HepG2 (cell line): Measurements from ENCODE around the gene CSNK1D. TPM values are rescaled to one million over a fixed set of nuclear protein-coding genes. Genes with fewer than 3 reads are reported as not detected.

Source experiments
- AGO2 ChIP-seq: fragments of 200-400 bp; formaldehyde crosslinking; optimal IDR thresholded peaks from 2 replicates; pipeline ENCODE3; 2017; ENCODE audit warnings: mild to moderate bottlenecking, low read depth, low read length, moderate library complexity
- ARNT ChIP-seq: fragments of 450-650 bp; IDR thresholded peaks from 2 replicates; pipeline ENCODE4 v1.6.1; 2017
- MZF1 ChIP-seq: sonication (generic); formaldehyde crosslinking; IDR thresholded peaks from 2 replicates; pipeline ENCODE4 v1.8.1; 2023; ENCODE audit warnings: mild to moderate bottlenecking, missing genetic modification reagents, borderline replicate concordance
- NR2F1 ChIP-seq, 2 experiments: fragments of 450-650 bp in 1 of 2; formaldehyde crosslinking in 1 of 2; IDR thresholded peaks; 2 replicates each; pipeline versions ENCODE4 v1.5.0 to v1.6.1; 2016 to 2020; ENCODE audit warnings: mild to moderate bottlenecking in 1 of 2, missing compliant biosample characterization in 1 of 2, missing genetic modification reagents in 1 of 2, moderate library complexity in 1 of 2
- PCBP2 ChIP-seq: fragments of 200-400 bp; formaldehyde crosslinking; optimal IDR thresholded peaks from 2 replicates; pipeline ENCODE3; 2018; ENCODE audit warnings: low read length, low read depth; ENCODE audit not compliant: poor library complexity, severe bottlenecking
- POGZ ChIP-seq: sonication (generic); formaldehyde crosslinking; IDR thresholded peaks from 2 replicates; pipeline ENCODE4 v1.4.0; 2020; ENCODE audit warnings: mild to moderate bottlenecking, missing genetic modification reagents
- SIX4 ChIP-seq: sonication (generic); formaldehyde crosslinking; IDR thresholded peaks from 2 replicates; pipeline ENCODE4 v1.4.0; 2020; ENCODE audit warnings: missing genetic modification reagents
- SPEN ChIP-seq: sonication (generic); formaldehyde crosslinking; IDR thresholded peaks from 2 replicates; pipeline ENCODE4 v1.5.1; 2020; ENCODE audit warnings: low read depth, mild to moderate bottlenecking, missing genetic modification reagents
- SSRP1 ChIP-seq: IDR thresholded peaks from 2 replicates; pipeline ENCODE4 v1.6.1; 2016; ENCODE audit warnings: control low read depth
- ZNF430 ChIP-seq: sonication (generic); formaldehyde crosslinking; IDR thresholded peaks from 2 replicates; pipeline ENCODE4 v1.9.0; 2021; ENCODE audit warnings: mild to moderate bottlenecking, missing genetic modification reagents
- polyA plus RNA-seq, 8 experiments: library from polyadenylated mRNA; depleted of rRNA in 3 of 8; stranded (reverse) in 7 of 8; unstranded in 1 of 8; fragments of >200 nt; fragmentation: Illumina TruSeq in 4 of 8; extraction: Trizol in 4 of 8; gene quantifications; 2 replicates each; pipeline versions ENCODE4 v1.2.1 to v1.2.3, GENCODE V29; 2011 to 2016; ENCODE audit warnings: low read depth in 4 of 8, missing spikeins in 1 of 8, mixed read lengths in 1 of 8; ENCODE audit not compliant: insufficient read depth in 1 of 8
- total RNA-seq, 5 experiments: library from RNA; depleted of rRNA; stranded (reverse); fragments of >200 nt; fragmentation: Illumina TruSeq; extraction: Trizol; gene quantifications; 2 replicates each; pipeline ENCODE4 v1.2.3, GENCODE V29; 2016; ENCODE audit warnings: low read depth in 1 of 5
- TF ChIP-seq, protein P1 (sequence below): sonication (generic); formaldehyde crosslinking; IDR thresholded peaks from 2 replicates; pipeline ENCODE4 v1.4.0; 2020; ENCODE audit warnings: missing genetic modification reagents, borderline replicate concordance
- TF ChIP-seq, protein P2 (sequence below): fragments of 450-650 bp; IDR thresholded peaks from 2 replicates; pipeline ENCODE4 v1.6.1; 2016
- TF ChIP-seq, protein P3 (sequence below): sonication (generic); formaldehyde crosslinking; IDR thresholded peaks from 2 replicates; pipeline ENCODE4 v1.9.0; 2022; ENCODE audit warnings: missing genetic modification reagents, mild to moderate bottlenecking, borderline replicate concordance
- TF ChIP-seq, protein P4 (sequence below): sonication (generic); formaldehyde crosslinking; conservative IDR thresholded peaks from 2 replicates; pipeline ENCODE4 v1.4.0; 2020; ENCODE audit warnings: missing genetic modification reagents
- TF ChIP-seq, protein P5 (sequence below): sonication (generic); formaldehyde crosslinking; IDR thresholded peaks from 2 replicates; pipeline ENCODE4 v1.5.0; 2020; ENCODE audit warnings: missing genetic modification reagents, mild to moderate bottlenecking, borderline replicate concordance

Gene CSNK1D
- total and polyA plus RNA-seq, 2 of the 13 experiments (the other 11 are each of a cell fraction or from before 2014, with no cell fraction given) = 31.5 to 128 TPM

DNA sequence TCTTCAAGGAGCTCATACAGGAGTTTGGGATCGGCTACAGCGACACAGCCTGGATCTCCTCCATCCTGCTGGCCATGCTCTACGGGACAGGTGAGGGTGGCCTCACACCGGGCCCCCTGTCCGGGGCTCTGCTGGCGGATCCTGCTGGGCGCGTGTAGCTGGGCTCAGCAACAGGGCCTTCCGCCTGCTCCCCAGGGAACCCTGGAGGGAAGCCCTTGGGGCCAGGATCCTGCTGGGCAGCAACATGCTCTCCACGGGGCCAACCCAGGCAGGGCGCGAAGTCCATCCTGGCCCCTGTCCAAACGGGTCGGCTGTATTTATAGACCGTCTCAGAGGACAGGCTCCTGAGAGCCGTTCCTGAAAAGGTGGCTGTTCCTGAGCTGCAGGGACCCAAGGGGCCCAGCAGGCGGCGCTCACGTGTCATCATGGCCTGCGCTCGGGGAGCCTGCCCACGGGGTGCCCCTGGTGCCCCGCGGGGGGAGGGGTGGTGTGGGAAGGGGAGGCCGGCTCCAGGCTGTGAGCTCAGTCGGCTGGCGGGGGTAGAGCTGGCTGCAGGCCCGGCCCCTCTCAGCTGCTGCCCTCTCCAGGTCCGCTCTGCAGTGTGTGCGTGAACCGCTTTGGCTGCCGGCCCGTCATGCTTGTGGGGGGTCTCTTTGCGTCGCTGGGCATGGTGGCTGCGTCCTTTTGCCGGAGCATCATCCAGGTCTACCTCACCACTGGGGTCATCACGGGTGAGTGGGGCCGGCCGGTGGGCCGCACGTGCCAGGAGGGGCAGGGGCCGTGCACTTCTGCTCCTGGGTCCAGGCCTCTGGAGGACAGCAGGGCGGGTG lies 37.1 kb downstream of the CSNK1D start (continued):
- TF ChIP-seq POGZ (peak; percentile 52; the same call in 1 of the 2 replicates), PCBP2 (no peak), MZF1 (CRISPR knock-in tag) (peak; percentile 73; the same call in 1 of the 2 replicates), ARNT (no peak), SSRP1 (CRISPR knock-in tag) (peak; percentile 18; the same call in 1 of the 2 replicates), AGO2 (peak; percentile 80), SPEN (CRISPR knock-in tag) (peak; percentile 91), NR2F1 (CRISPR knock-in tag; IDR thresholded peaks at IDR 0.05) (no peak), ZNF430 (peak; percentile 99), SIX4 (CRISPR knock-in tag) (no peak; the same call in 1 of the 2 replicates)
- TF ChIP-seq, protein P1, sequence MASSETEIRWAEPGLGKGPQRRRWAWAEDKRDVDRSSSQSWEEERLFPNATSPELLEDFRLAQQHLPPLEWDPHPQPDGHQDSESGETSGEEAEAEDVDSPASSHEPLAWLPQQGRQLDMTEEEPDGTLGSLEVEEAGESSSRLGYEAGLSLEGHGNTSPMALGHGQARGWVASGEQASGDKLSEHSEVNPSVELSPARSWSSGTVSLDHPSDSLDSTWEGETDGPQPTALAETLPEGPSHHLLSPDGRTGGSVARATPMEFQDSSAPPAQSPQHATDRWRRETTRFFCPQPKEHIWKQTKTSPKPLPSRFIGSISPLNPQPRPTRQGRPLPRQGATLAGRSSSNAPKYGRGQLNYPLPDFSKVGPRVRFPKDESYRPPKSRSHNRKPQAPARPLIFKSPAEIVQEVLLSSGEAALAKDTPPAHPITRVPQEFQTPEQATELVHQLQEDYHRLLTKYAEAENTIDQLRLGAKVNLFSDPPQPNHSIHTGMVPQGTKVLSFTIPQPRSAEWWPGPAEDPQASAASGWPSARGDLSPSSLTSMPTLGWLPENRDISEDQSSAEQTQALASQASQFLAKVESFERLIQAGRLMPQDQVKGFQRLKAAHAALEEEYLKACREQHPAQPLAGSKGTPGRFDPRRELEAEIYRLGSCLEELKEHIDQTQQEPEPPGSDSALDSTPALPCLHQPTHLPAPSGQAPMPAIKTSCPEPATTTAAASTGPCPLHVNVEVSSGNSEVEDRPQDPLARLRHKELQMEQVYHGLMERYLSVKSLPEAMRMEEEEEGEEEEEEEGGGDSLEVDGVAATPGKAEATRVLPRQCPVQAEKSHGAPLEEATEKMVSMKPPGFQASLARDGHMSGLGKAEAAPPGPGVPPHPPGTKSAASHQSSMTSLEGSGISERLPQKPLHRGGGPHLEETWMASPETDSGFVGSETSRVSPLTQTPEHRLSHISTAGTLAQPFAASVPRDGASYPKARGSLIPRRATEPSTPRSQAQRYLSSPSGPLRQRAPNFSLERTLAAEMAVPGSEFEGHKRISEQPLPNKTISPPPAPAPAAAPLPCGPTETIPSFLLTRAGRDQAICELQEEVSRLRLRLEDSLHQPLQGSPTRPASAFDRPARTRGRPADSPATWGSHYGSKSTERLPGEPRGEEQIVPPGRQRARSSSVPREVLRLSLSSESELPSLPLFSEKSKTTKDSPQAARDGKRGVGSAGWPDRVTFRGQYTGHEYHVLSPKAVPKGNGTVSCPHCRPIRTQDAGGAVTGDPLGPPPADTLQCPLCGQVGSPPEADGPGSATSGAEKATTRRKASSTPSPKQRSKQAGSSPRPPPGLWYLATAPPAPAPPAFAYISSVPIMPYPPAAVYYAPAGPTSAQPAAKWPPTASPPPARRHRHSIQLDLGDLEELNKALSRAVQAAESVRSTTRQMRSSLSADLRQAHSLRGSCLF = peak; percentile 85; the same call in 1 of the 2 replicates
- TF ChIP-seq, protein P2, sequence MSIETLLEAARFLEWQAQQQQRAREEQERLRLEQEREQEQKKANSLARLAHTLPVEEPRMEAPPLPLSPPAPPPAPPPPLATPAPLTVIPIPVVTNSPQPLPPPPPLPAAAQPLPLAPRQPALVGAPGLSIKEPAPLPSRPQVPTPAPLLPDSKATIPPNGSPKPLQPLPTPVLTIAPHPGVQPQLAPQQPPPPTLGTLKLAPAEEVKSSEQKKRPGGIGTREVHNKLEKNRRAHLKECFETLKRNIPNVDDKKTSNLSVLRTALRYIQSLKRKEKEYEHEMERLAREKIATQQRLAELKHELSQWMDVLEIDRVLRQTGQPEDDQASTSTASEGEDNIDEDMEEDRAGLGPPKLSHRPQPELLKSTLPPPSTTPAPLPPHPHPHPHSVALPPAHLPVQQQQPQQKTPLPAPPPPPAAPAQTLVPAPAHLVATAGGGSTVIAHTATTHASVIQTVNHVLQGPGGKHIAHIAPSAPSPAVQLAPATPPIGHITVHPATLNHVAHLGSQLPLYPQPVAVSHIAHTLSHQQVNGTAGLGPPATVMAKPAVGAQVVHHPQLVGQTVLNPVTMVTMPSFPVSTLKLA = peak; percentile 31; the same call in 1 of the 2 replicates
- TF ChIP-seq, protein P3, sequence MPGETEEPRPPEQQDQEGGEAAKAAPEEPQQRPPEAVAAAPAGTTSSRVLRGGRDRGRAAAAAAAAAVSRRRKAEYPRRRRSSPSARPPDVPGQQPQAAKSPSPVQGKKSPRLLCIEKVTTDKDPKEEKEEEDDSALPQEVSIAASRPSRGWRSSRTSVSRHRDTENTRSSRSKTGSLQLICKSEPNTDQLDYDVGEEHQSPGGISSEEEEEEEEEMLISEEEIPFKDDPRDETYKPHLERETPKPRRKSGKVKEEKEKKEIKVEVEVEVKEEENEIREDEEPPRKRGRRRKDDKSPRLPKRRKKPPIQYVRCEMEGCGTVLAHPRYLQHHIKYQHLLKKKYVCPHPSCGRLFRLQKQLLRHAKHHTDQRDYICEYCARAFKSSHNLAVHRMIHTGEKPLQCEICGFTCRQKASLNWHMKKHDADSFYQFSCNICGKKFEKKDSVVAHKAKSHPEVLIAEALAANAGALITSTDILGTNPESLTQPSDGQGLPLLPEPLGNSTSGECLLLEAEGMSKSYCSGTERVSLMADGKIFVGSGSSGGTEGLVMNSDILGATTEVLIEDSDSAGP (CRISPR knock-in tag) = peak; percentile 91
- TF ChIP-seq, protein P4, sequence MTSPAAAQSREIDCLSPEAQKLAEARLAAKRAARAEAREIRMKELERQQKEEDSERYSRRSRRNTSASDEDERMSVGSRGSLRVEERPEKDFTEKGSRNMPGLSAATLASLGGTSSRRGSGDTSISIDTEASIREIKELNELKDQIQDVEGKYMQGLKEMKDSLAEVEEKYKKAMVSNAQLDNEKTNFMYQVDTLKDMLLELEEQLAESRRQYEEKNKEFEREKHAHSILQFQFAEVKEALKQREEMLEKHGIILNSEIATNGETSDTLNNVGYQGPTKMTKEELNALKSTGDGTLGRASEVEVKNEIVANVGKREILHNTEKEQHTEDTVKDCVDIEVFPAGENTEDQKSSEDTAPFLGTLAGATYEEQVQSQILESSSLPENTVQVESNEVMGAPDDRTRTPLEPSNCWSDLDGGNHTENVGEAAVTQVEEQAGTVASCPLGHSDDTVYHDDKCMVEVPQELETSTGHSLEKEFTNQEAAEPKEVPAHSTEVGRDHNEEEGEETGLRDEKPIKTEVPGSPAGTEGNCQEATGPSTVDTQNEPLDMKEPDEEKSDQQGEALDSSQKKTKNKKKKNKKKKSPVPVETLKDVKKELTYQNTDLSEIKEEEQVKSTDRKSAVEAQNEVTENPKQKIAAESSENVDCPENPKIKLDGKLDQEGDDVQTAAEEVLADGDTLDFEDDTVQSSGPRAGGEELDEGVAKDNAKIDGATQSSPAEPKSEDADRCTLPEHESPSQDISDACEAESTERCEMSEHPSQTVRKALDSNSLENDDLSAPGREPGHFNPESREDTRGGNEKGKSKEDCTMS = no peak
- TF ChIP-seq, protein P5, sequence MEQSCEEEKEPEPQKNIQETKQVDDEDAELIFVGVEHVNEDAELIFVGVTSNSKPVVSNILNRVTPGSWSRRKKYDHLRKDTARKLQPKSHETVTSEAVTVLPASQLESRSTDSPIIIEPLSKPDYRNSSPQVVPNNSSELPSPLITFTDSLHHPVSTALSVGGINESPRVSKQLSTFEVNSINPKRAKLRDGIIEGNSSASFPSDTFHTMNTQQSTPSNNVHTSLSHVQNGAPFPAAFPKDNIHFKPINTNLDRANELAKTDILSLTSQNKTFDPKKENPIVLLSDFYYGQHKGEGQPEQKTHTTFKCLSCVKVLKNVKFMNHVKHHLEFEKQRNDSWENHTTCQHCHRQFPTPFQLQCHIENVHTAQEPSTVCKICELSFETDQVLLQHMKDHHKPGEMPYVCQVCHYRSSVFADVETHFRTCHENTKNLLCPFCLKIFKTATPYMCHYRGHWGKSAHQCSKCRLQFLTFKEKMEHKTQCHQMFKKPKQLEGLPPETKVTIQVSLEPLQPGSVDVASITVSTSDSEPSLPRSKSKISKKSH (CRISPR knock-in tag) = peak; percentile 98
